ENCODE measurements around the gene ARFGAP3.

The ARFGAP3 gene, protein sequence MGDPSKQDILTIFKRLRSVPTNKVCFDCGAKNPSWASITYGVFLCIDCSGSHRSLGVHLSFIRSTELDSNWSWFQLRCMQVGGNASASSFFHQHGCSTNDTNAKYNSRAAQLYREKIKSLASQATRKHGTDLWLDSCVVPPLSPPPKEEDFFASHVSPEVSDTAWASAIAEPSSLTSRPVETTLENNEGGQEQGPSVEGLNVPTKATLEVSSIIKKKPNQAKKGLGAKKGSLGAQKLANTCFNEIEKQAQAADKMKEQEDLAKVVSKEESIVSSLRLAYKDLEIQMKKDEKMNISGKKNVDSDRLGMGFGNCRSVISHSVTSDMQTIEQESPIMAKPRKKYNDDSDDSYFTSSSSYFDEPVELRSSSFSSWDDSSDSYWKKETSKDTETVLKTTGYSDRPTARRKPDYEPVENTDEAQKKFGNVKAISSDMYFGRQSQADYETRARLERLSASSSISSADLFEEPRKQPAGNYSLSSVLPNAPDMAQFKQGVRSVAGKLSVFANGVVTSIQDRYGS

DNA sequence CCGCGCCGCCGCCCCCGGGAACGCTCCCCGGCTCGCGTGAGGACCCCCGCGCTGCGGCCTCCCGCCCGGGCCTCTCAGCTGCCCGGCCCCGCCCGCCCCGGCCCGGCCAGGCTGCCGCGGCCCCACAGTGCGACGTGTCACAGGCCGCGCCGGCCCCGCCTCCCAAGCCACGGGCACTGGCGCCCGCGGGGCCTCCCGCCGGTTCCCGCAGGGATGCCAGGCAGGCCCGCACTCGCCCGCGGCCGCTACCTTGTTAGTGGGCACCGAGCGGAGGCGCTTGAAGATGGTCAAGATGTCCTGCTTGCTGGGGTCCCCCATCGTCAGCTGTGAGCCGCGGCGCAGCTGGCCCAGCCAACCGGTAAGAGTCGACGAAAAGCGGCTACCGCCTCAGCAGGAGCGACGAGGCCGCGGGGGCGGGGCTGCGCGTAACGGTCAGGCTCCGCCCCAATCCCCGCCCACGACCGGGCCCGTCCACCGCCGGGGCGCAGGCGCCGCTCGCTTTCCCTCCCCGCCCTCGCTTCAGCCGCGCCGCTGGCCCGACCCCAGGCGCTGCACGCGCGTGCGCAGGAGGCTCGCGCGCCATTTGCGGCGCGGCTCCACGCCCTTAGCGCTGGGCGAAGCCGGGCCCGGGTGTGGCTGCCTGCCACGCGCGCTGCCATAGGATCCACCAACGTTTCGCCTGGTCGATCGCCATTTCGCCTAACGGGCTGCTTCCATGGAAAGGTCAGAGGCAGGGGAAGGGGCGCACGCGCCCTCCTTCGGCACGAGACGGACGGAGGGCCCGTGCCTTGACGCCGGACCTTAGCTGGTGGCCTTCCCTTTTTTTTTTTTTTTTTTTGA, at the start of gene ARFGAP3:
TSS of gene ARFGAP3 (minus strand) at position 409 of the 840 bp plus-strand sequence. CDS start at position 318, 91 bp downstream.
- FAIRE-seq = no peak
- DNase-seq (ENCODE audit: insufficient read length, low spot score) = peak; percentile 84
- TF ChIP-seq, protein P1, sequence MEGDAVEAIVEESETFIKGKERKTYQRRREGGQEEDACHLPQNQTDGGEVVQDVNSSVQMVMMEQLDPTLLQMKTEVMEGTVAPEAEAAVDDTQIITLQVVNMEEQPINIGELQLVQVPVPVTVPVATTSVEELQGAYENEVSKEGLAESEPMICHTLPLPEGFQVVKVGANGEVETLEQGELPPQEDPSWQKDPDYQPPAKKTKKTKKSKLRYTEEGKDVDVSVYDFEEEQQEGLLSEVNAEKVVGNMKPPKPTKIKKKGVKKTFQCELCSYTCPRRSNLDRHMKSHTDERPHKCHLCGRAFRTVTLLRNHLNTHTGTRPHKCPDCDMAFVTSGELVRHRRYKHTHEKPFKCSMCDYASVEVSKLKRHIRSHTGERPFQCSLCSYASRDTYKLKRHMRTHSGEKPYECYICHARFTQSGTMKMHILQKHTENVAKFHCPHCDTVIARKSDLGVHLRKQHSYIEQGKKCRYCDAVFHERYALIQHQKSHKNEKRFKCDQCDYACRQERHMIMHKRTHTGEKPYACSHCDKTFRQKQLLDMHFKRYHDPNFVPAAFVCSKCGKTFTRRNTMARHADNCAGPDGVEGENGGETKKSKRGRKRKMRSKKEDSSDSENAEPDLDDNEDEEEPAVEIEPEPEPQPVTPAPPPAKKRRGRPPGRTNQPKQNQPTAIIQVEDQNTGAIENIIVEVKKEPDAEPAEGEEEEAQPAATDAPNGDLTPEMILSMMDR (IDR thresholded peaks at IDR 0.05; ENCODE audit: insufficient read depth, missing control alignments) = no peak

DNA sequence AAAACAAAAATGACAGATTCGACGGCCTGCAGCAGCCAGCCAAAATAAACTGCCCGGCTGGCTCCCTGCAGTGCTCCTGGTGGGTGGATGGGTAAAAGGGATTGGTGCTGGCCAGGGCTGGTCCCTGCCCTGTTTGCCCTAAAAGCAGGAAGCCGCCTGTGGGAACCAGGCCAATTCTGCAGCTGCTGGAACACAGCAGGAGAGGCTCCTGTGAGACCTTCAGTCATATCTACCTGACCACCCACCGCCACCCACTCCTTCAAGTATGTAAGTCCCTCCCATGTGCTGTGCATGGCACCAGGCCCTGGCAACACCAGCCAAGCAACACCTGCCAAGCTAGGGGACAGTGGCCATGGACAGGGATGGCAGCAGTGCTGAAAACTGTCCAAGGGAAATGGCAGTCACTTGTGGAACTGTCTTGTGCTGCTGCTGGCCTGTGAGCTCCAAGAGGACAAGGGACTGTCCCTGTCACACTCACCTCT, 48.7 kb upstream of the ARFGAP3 start:
- no peak for FAIRE-seq
- TF ChIP-seq, protein P1 (IDR thresholded peaks at IDR 0.05; ENCODE audit: insufficient read depth, missing control alignments) = no peak
- no peak for DNase-seq (ENCODE audit: insufficient read length, low spot score)

DNA sequence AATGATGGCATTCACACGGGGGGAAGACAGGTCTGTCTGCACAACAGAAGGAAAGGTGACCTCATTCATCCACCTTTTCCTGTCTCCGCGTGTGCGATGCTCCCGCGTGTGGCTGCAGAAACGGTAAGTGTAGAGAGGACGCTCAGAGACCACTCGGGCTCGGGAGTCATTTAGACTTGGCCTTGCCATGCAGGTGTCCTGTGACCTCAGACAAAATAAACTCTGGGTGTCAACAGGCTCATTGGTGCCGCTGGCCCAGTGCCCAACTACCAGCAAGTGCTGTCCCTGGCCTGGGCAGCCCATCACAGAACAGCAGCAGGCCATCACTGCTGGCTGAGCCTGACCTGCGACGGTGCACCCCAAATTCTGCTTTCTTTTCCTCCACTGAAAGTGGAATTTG, 48.1 kb upstream of the ARFGAP3 start:
- FAIRE-seq (no peak), DNase-seq (ENCODE audit: insufficient read length, low spot score) (no peak)
- TF ChIP-seq, protein P1 (IDR thresholded peaks at IDR 0.05; ENCODE audit: insufficient read depth, missing control alignments) = no peak

DNA sequence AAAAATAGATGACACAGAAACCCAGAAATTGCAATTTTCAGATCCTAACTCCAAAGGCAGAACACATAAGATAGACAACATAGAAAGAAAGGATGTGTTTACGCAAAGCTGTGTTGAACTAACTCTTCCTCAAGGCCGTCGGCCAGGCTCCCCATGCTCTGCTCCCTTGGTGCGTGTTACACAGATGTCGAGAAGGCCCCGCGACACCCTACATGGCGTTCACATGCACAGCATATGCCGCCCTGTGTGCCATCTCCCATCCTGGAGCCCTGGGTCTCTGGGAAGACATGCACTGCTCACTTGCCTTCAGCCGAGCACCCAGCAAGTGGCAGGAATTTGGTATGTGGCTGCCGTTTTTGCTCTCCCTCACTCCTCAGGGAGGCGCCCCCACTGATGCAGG, 47.0 kb upstream of the ARFGAP3 start:
- TF ChIP-seq, protein P1 (IDR thresholded peaks at IDR 0.05; ENCODE audit: insufficient read depth, missing control alignments) = no peak
- FAIRE-seq = no peak
- no peak for DNase-seq (ENCODE audit: insufficient read length, low spot score)

DNA sequence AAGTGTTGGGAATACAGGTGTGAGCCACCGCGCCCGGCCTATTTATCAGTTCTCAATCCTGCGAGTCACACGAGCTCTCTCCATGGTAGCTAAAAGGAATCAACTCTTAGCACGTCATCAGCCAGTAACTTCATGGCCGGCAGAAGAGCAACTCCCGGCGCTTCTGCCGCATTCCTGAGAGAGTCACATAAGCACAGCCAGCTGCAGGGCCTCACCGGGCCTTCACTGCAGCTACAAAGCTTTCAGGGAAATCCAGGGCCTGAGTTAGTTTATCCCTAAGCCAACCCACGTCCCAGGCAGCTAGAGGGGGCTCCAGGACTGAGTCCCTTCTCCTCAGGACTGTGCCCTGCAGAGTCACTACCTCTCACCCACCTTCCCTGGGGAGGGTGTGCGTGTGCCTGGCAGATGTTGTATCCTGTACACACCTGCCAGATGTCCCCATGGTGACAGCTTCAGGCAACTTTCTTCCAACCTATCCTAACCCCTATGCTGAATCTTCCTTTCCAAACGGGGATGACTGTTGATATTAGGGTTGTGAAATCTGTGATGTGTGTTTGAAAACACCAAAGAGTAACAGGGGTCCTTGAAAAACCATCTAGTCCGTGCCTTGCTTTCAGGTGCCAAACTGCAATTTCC, 45.9 kb upstream of the ARFGAP3 start:
- FAIRE-seq (no peak), DNase-seq (ENCODE audit: insufficient read length, low spot score) (no peak)
- TF ChIP-seq, protein P1 (IDR thresholded peaks at IDR 0.05; ENCODE audit: insufficient read depth, missing control alignments) = peak; percentile 16

DNA sequence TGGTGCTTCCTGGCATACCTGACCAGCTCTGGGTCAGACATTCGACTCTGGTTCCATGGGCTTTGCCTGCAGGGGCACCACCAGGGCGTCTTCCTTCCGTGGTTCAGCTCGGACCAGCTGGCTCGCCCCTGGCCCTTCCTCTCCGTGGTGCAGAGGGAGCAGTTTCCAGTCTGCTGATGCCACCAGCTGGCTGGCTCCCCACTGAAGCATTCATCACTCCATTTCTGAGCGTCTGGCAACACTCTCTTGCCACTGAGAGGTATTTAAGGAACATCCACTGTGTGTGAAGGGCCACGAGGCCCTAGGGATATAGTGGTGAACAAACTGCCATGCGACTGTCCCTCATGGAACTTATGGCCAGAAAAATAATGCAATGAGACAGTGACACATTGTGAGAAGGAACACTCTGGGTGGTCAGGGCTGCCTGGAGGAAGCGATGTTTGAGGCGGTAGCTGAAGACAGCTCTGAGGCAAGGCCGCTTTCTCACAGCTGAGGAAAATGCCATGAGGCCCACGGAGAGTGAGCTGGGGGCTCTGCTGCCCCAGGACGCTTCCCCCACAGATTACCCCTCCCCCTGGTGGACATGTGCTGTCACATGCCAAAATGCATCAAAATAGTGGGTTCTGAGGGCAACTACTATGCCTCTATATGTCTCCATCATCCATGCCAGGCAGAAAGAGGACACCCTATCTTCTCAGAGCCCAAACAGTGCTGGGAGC, 44.9 kb upstream of the ARFGAP3 start:
- DNase-seq (ENCODE audit: insufficient read length, low spot score) (no peak), FAIRE-seq (no peak)
- TF ChIP-seq, protein P1 (IDR thresholded peaks at IDR 0.05; ENCODE audit: insufficient read depth, missing control alignments) = peak; percentile 24
